GM21515 (cell line): ENCODE data around the gene ARID1B.

Experiments used
- ATAC-seq: cut with Tn5 transposase; IDR thresholded peaks from one replicate; pipeline ENCODE4 v1.9.1; 2021; ENCODE audit not compliant: unreplicated experiment

The ARID1B gene

GRCh38 chr6:157229713-157230112 is 452.5 kb downstream of the ARID1B start:
- ATAC-seq: no peak

- no peak for ATAC-seq
These were observed 453.7 kb downstream of the ARID1B start for GRCh38 chr6:157230910-157231309.

- ATAC-seq: no peak
These were observed 455.1 kb downstream of the ARID1B start for GRCh38 chr6:157232161-157232895.

- ATAC-seq: no peak
These were observed 456.0 kb downstream of the ARID1B start for GRCh38 chr6:157233156-157233555.

GRCh38 chr6:157233686-157234085 is 456.5 kb downstream of the ARID1B start:
- no peak for ATAC-seq

GRCh38 chr6:157235600-157236039 is 458.4 kb downstream of the ARID1B start:
- no peak for ATAC-seq

GRCh38 chr6:157236040-157236725 is 459.0 kb downstream of the ARID1B start:
- no peak for ATAC-seq

GRCh38 chr6:157238346-157238745 is 461.2 kb downstream of the ARID1B start:
- no peak for ATAC-seq

- no peak for ATAC-seq
These were observed 462.0 kb downstream of the ARID1B start for GRCh38 chr6:157239148-157239547.

GRCh38 chr6:157239671-157240058 is 462.5 kb downstream of the ARID1B start:
- no peak for ATAC-seq

GRCh38 chr6:157240059-157240959 is 463.1 kb downstream of the ARID1B start:
- ATAC-seq: no peak

GRCh38 chr6:157240960-157241311 is 463.8 kb downstream of the ARID1B start:
- no peak for ATAC-seq

GRCh38 chr6:157242791-157243190 is 465.6 kb downstream of the ARID1B start:
- ATAC-seq: no peak

- ATAC-seq: no peak
These were observed 467.0 kb downstream of the ARID1B start for GRCh38 chr6:157244175-157244574.

GRCh38 chr6:157244780-157245179 is 467.6 kb downstream of the ARID1B start:
- no peak for ATAC-seq

- no peak for ATAC-seq
These were observed 468.3 kb downstream of the ARID1B start for GRCh38 chr6:157245436-157245835.

- ATAC-seq: no peak
These were observed 469.0 kb downstream of the ARID1B start for GRCh38 chr6:157246048-157246630.

GRCh38 chr6:157246771-157247484 is 469.8 kb downstream of the ARID1B start:
- no peak for ATAC-seq

GRCh38 chr6:157248264-157248663 is 471.1 kb downstream of the ARID1B start:
- ATAC-seq: no peak

GRCh38 chr6:157249826-157250225 is 472.6 kb downstream of the ARID1B start:
- no peak for ATAC-seq
